Suprapubic skin (tissue), 4 donors: Measurements from ENCODE around the gene CA9. TPM values are rescaled to one million over a fixed set of nuclear protein-coding genes. Genes with fewer than 3 reads are reported as not detected.

Experiments
- DNase-seq, 2 donors: peaks; one replicate each; pipeline ENCODE4 v3.0.0-alpha.2; 2019; ENCODE audit warnings: low spot score in 2 of 2
- H3K27ac ChIP-seq: fragments of 200-600 bp; sonication (generic); one replicate; pipeline ENCODE4 v1.5.1; 2019
- H3K27me3 ChIP-seq: fragments of 200-600 bp; sonication (generic); one replicate; pipeline ENCODE4 v1.5.1; 2019
- H3K36me3 ChIP-seq: fragments of 200-600 bp; sonication (generic); one replicate; pipeline ENCODE4 v1.5.1; 2019
- H3K4me1 ChIP-seq: fragments of 200-600 bp; sonication (generic); one replicate; pipeline ENCODE4 v1.5.1; 2019
- H3K4me3 ChIP-seq: fragments of 200-600 bp; sonication (generic); one replicate; pipeline ENCODE4 v1.5.1; 2019; ENCODE audit warnings: mild to moderate bottlenecking
- H3K9me3 ChIP-seq: fragments of 200-600 bp; sonication (generic); one replicate; pipeline ENCODE4 v1.5.1; 2019
- CTCF ChIP-seq, 2 donors: fragments of 200-600 bp in 1 of 2; fragments of 450-650 bp in 1 of 2; sonication (generic) in 1 of 2; IDR thresholded peaks; one replicate each; pipeline ENCODE4 v1.5.1; 2016 to 2019; ENCODE audit warnings: antibody characterized with exemption in 2 of 2, mild to moderate bottlenecking in 1 of 2, moderate library complexity in 1 of 2
- EP300 ChIP-seq: sonication (generic); formaldehyde crosslinking; IDR thresholded peaks from one replicate; pipeline ENCODE4 v1.6.1; 2017; ENCODE audit warnings: antibody characterized with exemption
- POLR2A ChIP-seq, 2 donors: fragments of 450-650 bp; IDR thresholded peaks; one replicate each; pipeline ENCODE4 v1.6.1; 2017; ENCODE audit warnings: antibody characterized with exemption in 2 of 2, mild to moderate bottlenecking in 2 of 2, moderate library complexity in 2 of 2
- POLR2AphosphoS5 ChIP-seq, 3 donors: sonication (generic); formaldehyde crosslinking; IDR thresholded peaks; one replicate each; pipeline ENCODE4 v1.6.1; 2017; ENCODE audit warnings: antibody characterized with exemption in 3 of 3
- WGBS: methylation state at CpG from one replicate; pipeline ENCODE4 v1.1.5; 2018; 5-methylcytosine and 5-hydroxymethylcytosine counted together
- total RNA-seq, 4 donors: library from RNA; depleted of rRNA; stranded (reverse); fragments of >200 nt; gene quantifications; one replicate each; pipeline ENCODE4 v1.1.0, GENCODE V29; 2016

Gene CA9
- total RNA-seq, 4 donors from 2014 or later, result 2.1 to 5.7 (median 2.8) TPM; not detected in 1

DNA sequence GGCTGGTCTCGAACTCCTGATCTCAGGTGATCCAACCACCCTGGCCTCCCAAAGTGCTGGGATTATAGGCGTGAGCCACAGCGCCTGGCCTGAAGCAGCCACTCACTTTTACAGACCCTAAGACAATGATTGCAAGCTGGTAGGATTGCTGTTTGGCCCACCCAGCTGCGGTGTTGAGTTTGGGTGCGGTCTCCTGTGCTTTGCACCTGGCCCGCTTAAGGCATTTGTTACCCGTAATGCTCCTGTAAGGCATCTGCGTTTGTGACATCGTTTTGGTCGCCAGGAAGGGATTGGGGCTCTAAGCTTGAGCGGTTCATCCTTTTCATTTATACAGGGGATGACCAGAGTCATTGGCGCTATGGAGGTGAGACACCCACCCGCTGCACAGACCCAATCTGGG, 1.5 kb downstream of the CA9 start:
- Histone ChIP-seq H3K27me3 (no peaks in the 10 kb centered on the region), H3K4me3 (peak overlapping the region; percentile 51), H3K36me3 (no peaks in the 10 kb centered on the region), H3K4me1 (peaks cover 12% of the 10 kb centered on the region), H3K27ac (no peak overlapping the region), H3K9me3 (no peaks in the 10 kb centered on the region)
- no peak for TF ChIP-seq POLR2AphosphoS5 (IDR thresholded peaks at IDR 0.05)
- TF ChIP-seq CTCF (IDR thresholded peaks at IDR 0.05), result no peak
- TF ChIP-seq EP300, result no peak
- no peak for TF ChIP-seq POLR2A (IDR thresholded peaks at IDR 0.05)
- WGBS, result 30% methylated on average over 10 of the region's 13 CpGs
- no peak for DNase-seq

DNA sequence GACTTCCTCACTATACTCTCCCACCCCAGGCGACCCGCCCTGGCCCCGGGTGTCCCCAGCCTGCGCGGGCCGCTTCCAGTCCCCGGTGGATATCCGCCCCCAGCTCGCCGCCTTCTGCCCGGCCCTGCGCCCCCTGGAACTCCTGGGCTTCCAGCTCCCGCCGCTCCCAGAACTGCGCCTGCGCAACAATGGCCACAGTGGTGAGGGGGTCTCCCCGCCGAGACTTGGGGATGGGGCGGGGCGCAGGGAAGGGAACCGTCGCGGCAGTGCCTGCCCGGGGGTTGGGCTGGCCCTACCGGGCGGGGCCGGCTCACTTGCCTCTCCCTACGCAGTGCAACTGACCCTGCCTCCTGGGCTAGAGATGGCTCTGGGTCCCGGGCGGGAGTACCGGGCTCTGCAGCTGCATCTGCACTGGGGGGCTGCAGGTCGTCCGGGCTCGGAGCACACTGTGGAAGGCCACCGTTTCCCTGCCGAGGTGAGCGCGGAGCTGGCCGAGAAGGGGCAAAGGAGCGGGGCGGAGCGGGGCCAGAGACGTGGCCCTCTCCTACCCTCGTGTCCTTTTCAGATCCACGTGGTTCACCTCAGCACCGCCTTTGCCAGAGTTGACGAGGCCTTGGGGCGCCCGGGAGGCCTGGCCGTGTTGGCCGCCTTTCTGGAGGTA, 2.1 kb downstream of the CA9 start:
- 28% methylated on average over 26 of the region's 51 CpGs for WGBS
- Histone ChIP-seq H3K4me1 (peaks cover 12% of the 10 kb centered on the region), H3K27ac (no peak overlapping the region), H3K9me3 (no peaks in the 10 kb centered on the region), H3K36me3 (no peaks in the 10 kb centered on the region), H3K27me3 (no peaks in the 10 kb centered on the region), H3K4me3 (peak overlapping the region; percentile 51)
- DNase-seq, result no peak
- TF ChIP-seq EP300 (no peak), POLR2AphosphoS5 (IDR thresholded peaks at IDR 0.05) (no peak), CTCF (IDR thresholded peaks at IDR 0.05) (no peak), POLR2A (IDR thresholded peaks at IDR 0.05) (no peak)

- TF ChIP-seq CTCF (IDR thresholded peaks at IDR 0.05) (no peak), EP300 (no peak), POLR2A (IDR thresholded peaks at IDR 0.05) (no peak), POLR2AphosphoS5 (IDR thresholded peaks at IDR 0.05) (no peak)
- H3K4me1 ChIP-seq, result peaks cover 12% of the 10 kb centered on the region
- no peak for DNase-seq
- H3K36me3 ChIP-seq, result peaks cover 10% of the 10 kb centered on the region
- H3K27me3 ChIP-seq, result no peaks in the 10 kb centered on the region
- no peaks in the 10 kb centered on the region for H3K9me3 ChIP-seq
- no peak overlapping the region for H3K4me3 ChIP-seq
- H3K27ac ChIP-seq, result no peak overlapping the region
- 88% methylated on average over 5 of the region's 5 CpGs for WGBS
Measured at GRCh38 chr9:35679091-35679490, 5.4 kb downstream of the CA9 start.

DNA sequence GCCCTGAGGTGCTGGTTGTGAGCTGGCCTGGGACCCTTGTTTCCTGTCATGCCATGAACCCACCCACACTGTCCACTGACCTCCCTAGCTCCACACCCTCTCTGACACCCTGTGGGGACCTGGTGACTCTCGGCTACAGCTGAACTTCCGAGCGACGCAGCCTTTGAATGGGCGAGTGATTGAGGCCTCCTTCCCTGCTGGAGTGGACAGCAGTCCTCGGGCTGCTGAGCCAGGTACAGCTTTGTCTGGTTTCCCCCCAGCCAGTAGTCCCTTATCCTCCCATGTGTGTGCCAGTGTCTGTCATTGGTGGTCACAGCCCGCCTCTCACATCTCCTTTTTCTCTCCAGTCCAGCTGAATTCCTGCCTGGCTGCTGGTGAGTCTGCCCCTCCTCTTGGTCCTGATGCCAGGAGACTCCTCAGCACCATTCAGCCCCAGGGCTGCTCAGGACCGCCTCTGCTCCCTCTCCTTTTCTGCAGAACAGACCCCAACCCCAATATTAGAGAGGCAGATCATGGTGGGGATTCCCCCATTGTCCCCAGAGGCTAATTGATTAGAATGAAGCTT, 6.1 kb downstream of the CA9 start:
- whole genome bisulfite sequencing, result 91% methylated on average over 8 of the region's 8 CpGs
- Histone ChIP-seq H3K27ac (no peak overlapping the region), H3K4me3 (no peak overlapping the region), H3K4me1 (peaks cover 12% of the 10 kb centered on the region), H3K9me3 (no peaks in the 10 kb centered on the region), H3K27me3 (no peaks in the 10 kb centered on the region), H3K36me3 (peaks cover 18% of the 10 kb centered on the region)
- TF ChIP-seq POLR2AphosphoS5 (IDR thresholded peaks at IDR 0.05), result no peak
- TF ChIP-seq CTCF (IDR thresholded peaks at IDR 0.05), result no peak
- TF ChIP-seq EP300, result no peak
- TF ChIP-seq POLR2A (IDR thresholded peaks at IDR 0.05), result no peak
- no peak for DNase-seq

DNA sequence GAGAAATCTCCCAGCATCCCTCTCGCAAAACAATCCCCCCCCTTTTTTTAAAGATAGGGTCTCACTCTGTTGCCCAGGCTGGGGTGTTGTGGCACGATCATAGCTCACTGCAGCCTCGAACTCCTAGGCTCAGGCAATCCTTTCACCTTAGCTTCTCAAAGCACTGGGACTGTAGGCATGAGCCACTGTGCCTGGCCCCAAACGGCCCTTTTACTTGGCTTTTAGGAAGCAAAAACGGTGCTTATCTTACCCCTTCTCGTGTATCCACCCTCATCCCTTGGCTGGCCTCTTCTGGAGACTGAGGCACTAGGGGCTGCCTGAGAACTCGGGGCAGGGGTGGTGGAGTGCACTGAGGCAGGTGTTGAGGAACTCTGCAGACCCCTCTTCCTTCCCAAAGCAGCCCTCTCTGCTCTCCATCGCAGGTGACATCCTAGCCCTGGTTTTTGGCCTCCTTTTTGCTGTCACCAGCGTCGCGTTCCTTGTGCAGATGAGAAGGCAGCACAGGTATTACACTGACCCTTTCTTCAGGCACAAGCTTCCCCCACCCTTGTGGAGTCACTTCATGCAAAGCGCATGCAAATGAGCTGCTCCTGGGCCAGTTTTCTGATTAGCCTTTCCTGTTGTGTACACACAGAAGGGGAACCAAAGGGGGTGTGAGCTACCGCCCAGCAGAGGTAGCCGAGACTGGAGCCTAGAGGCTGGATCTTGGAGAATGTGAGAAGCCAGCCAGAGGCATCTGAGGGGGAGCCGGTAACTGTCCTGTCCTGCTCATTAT, 6.8 kb downstream of the CA9 start:
- TF ChIP-seq CTCF (IDR thresholded peaks at IDR 0.05), result no peak
- no peak for TF ChIP-seq POLR2A (IDR thresholded peaks at IDR 0.05)
- no peak for TF ChIP-seq POLR2AphosphoS5 (IDR thresholded peaks at IDR 0.05)
- no peak for TF ChIP-seq EP300
- H3K27me3 ChIP-seq, result no peaks in the 10 kb centered on the region
- 63% methylated on average over 15 of the region's 15 CpGs for WGBS
- no peak for DNase-seq
- H3K9me3 ChIP-seq, result no peaks in the 10 kb centered on the region
- H3K27ac ChIP-seq, result no peak overlapping the region
- no peak overlapping the region for H3K4me3 ChIP-seq
- H3K4me1 ChIP-seq, result peaks cover 8% of the 10 kb centered on the region
- peaks cover 24% of the 10 kb centered on the region for H3K36me3 ChIP-seq
